ENCODE data around the gene ZC3H10.

ZC3H10 gene

GRCh38 chr12:56082382-56082781, 35.7 kb upstream of the ZC3H10 start:
- Histone ChIP-seq H3K27me3 (peaks cover 0 to 6% of the 10 kb centered on the region in 2 donors), H3K36me3 (no peaks in the 10 kb centered on the region), H3K4me1 (peaks cover 0 to 24% (median 9%) of the 10 kb centered on the region in 4 donors), H3K4me3 (no peak overlapping the region), H3K9me3 (no peaks in the 10 kb centered on the region), H3K27ac (no peak overlapping the region)
- TF ChIP-seq, protein P1, sequence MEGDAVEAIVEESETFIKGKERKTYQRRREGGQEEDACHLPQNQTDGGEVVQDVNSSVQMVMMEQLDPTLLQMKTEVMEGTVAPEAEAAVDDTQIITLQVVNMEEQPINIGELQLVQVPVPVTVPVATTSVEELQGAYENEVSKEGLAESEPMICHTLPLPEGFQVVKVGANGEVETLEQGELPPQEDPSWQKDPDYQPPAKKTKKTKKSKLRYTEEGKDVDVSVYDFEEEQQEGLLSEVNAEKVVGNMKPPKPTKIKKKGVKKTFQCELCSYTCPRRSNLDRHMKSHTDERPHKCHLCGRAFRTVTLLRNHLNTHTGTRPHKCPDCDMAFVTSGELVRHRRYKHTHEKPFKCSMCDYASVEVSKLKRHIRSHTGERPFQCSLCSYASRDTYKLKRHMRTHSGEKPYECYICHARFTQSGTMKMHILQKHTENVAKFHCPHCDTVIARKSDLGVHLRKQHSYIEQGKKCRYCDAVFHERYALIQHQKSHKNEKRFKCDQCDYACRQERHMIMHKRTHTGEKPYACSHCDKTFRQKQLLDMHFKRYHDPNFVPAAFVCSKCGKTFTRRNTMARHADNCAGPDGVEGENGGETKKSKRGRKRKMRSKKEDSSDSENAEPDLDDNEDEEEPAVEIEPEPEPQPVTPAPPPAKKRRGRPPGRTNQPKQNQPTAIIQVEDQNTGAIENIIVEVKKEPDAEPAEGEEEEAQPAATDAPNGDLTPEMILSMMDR (IDR thresholded peaks at IDR 0.05): no peak
- intact Hi-C loops (cut with DNase I; ENCODE audit: low total_unique reads): no loop called here
- no peak for DNase-seq

GRCh38 chr12:56082967-56083366, 35.1 kb upstream of the ZC3H10 start:
- Histone ChIP-seq H3K4me3 (no peak overlapping the region), H3K4me1 (peaks cover 0 to 24% (median 9%) of the 10 kb centered on the region in 4 donors), H3K27me3 (peaks cover 0 to 6% of the 10 kb centered on the region in 2 donors), H3K27ac (no peak overlapping the region), H3K36me3 (no peaks in the 10 kb centered on the region), H3K9me3 (no peaks in the 10 kb centered on the region)
- DNase-seq: no peak
- TF ChIP-seq, protein P1 (IDR thresholded peaks at IDR 0.05): no peak
- intact Hi-C loops (cut with DNase I; ENCODE audit: low total_unique reads): no loop called here

DNA sequence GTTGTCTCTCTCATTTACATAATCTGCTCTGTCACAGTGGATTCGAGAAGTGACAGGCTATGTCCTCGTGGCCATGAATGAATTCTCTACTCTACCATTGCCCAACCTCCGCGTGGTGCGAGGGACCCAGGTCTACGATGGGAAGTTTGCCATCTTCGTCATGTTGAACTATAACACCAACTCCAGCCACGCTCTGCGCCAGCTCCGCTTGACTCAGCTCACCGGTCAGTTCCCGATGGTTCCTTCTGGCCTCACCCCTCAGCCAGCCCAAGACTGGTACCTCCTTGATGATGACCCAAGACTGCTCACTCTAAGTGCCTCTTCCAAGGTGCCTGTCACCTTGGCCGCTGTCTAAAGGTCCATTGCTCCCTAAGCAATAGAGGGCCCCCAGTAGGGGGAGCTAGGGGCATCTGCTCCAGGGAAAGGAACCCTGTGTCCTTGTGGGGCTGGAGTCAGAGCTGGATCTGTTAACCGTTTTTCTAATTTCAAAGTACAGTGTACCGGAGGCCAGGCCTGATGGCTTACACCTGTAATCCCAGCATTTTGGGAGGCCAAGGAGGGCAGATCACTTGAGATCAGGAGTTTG, 33.0 kb upstream of the ZC3H10 start:
- H3K27me3 ChIP-seq: peaks cover 0 to 6% of the 10 kb centered on the region in 2 donors
- H3K9me3 ChIP-seq: no peaks in the 10 kb centered on the region
- no peak overlapping the region for H3K4me3 ChIP-seq
- intact Hi-C loops (cut with DNase I; ENCODE audit: low total_unique reads): no loop called here
- H3K4me1 ChIP-seq: peaks cover 0 to 9% (median 6%) of the 10 kb centered on the region in 4 donors
- no peak overlapping the region for H3K27ac ChIP-seq
- no peak for DNase-seq
- TF ChIP-seq, protein P1 (IDR thresholded peaks at IDR 0.05): no peak
- H3K36me3 ChIP-seq: peaks cover 0 to 7% (median 0%) of the 10 kb centered on the region in 3 donors

DNA sequence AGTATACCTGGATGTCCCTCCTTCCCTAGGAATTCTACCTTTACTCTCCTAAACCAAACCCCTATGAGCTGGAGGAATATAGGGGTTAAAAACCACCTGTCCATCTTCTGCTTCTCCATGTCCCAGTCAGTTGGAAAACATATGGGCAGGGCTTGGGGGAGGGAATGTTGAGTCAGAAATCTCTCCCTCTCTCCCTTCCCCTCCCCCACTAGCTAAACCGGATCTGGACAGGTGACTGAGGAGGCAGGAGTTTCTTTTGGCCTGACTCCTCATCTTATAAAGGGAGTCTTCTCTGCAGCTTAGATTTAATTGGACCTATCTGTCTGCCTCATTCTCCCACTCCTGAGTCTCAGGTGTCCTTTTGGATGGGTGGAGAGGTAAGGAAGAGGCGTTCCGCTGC, 32.0 kb upstream of the ZC3H10 start:
- H3K4me3 ChIP-seq: no peak overlapping the region
- H3K4me1 ChIP-seq: peaks cover 0 to 3% (median 0%) of the 10 kb centered on the region in 4 donors
- TF ChIP-seq, protein P1 (IDR thresholded peaks at IDR 0.05): no peak
- no peak overlapping the region for H3K27ac ChIP-seq
- H3K36me3 ChIP-seq: peaks cover 0 to 7% (median 0%) of the 10 kb centered on the region in 3 donors
- intact Hi-C loops (cut with DNase I; ENCODE audit: low total_unique reads): no loop called here
- DNase-seq: no peak
- no peaks in the 10 kb centered on the region for H3K9me3 ChIP-seq
- H3K27me3 ChIP-seq: no peaks in the 10 kb centered on the region

DNA sequence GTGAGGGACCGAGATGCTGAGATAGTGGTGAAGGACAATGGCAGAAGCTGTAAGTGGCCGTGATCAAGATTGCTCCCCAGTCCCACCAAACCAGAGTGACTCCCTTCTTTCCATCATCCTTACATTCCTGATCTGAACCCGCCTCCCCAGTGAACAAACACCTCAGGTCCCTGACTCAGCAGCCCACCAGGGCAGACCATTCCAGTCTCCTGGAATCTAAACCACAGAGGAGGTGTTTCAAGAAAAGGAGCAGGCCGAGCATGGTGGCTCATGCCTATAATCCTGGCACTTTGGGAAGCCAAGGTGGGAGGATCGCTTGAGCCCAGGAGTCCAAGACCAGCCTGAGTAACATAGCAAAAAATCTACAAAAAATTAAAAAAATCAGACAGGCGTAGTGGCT, 31.5 kb upstream of the ZC3H10 start:
- Histone ChIP-seq H3K9me3 (no peaks in the 10 kb centered on the region), H3K27ac (no peak overlapping the region), H3K4me3 (no peak overlapping the region), H3K4me1 (peaks cover 0 to 3% (median 0%) of the 10 kb centered on the region in 4 donors), H3K27me3 (no peaks in the 10 kb centered on the region), H3K36me3 (peaks cover 0 to 7% (median 0%) of the 10 kb centered on the region in 3 donors)
- TF ChIP-seq, protein P1 (IDR thresholded peaks at IDR 0.05): no peak
- intact Hi-C loops (cut with DNase I; ENCODE audit: low total_unique reads): no loop called here
- no peak for DNase-seq

All from tibial artery (tissue), 4 donors.